Measurements from ENCODE around the gene TMPRSS6. TPM values are rescaled to one million over a fixed set of nuclear protein-coding genes. Genes with fewer than 3 reads are reported as not detected.

The TMPRSS6 gene
- total and polyA plus RNA-seq, 2 of the 13 experiments (the other 11 are each of a cell fraction or from before 2014, with no cell fraction given) = 4.2 to 4.8 TPM

DNA sequence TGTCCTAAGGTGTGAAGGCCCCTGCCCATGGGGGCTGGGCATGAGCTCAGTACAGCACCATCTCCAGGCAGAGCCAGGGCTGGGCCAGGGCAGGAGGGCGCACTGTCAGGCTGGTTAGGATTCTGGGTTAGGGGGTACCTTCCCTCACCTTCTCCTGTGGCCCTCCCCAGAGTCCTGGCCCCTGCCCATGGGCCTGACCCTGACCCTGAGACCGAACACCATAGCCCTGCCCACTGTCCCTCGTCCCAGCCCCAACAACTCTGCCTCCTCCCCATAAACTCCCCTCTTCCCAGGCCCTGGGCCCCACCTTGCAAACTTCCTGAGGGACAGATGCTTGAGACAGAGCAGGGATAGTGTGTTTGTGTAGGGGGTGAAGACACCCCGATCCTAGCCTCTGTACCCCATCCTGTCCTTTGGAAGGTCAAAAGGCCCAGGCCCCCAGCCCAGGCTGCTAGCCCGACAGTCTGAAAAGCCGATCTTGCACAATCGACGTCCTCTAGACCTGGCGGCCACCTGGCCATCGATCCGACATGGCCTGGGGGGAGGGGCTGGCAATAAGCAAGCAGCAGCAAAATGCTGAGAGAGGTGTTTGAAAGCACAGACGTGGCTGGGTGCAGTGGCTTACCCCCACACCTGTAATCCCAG, 2.7 kb upstream of the TMPRSS6 start (continued):
- TF ChIP-seq, protein P1, sequence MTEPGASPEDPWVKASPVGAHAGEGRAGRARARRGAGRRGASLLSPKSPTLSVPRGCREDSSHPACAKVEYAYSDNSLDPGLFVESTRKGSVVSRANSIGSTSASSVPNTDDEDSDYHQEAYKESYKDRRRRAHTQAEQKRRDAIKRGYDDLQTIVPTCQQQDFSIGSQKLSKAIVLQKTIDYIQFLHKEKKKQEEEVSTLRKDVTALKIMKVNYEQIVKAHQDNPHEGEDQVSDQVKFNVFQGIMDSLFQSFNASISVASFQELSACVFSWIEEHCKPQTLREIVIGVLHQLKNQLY (CRISPR knock-in tag; IDR thresholded peaks at IDR 0.05) = peak; percentile 23; the same call in 1 of the 2 replicates
- TF ChIP-seq, protein P2, sequence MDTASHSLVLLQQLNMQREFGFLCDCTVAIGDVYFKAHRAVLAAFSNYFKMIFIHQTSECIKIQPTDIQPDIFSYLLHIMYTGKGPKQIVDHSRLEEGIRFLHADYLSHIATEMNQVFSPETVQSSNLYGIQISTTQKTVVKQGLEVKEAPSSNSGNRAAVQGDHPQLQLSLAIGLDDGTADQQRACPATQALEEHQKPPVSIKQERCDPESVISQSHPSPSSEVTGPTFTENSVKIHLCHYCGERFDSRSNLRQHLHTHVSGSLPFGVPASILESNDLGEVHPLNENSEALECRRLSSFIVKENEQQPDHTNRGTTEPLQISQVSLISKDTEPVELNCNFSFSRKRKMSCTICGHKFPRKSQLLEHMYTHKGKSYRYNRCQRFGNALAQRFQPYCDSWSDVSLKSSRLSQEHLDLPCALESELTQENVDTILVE (CRISPR knock-in tag; IDR thresholded peaks at IDR 0.05) = no peak
- TF ChIP-seq SUZ12 (IDR thresholded peaks at IDR 0.05; ENCODE audit: low read depth, low read length) (no peak), JUNB (CRISPR knock-in tag; IDR thresholded peaks at IDR 0.05; ENCODE audit: borderline replicate concordance) (no peak), ZNF337 (CRISPR knock-in tag; IDR thresholded peaks at IDR 0.05; ENCODE audit: borderline replicate concordance, low read depth) (no peak), TRIM24 (CRISPR knock-in tag; IDR thresholded peaks at IDR 0.05) (no peak), MIER3 (CRISPR knock-in tag; IDR thresholded peaks at IDR 0.05; ENCODE audit: borderline replicate concordance) (no peak), PRMT3 (CRISPR knock-in tag; IDR thresholded peaks at IDR 0.05; ENCODE audit: borderline replicate concordance, low read depth) (no peak), ZMYM4 (CRISPR knock-in tag; IDR thresholded peaks at IDR 0.05) (peak; percentile 58; the same call in 1 of the 2 replicates), ZSCAN22 (CRISPR knock-in tag; IDR thresholded peaks at IDR 0.05) (no peak), XRCC5 (optimal IDR thresholded peaks at IDR 0.05; ENCODE audit: low read length) (no peak), MAZ (IDR thresholded peaks at IDR 0.05; ENCODE audit: borderline replicate concordance, low read depth, low read length) (no peak), MAZ (CRISPR knock-in tag; IDR thresholded peaks at IDR 0.05; ENCODE audit: low read depth) (0 out of 2 replicates have a peak, but pooled peaks have one; percentile 34), ZNF775 (CRISPR knock-in tag; IDR thresholded peaks at IDR 0.05; ENCODE audit: borderline replicate concordance) (no peak)
- TF ChIP-seq, protein P3, sequence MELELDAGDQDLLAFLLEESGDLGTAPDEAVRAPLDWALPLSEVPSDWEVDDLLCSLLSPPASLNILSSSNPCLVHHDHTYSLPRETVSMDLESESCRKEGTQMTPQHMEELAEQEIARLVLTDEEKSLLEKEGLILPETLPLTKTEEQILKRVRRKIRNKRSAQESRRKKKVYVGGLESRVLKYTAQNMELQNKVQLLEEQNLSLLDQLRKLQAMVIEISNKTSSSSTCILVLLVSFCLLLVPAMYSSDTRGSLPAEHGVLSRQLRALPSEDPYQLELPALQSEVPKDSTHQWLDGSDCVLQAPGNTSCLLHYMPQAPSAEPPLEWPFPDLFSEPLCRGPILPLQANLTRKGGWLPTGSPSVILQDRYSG (CRISPR knock-in tag; IDR thresholded peaks at IDR 0.05) = no peak
- TF ChIP-seq, protein P4, sequence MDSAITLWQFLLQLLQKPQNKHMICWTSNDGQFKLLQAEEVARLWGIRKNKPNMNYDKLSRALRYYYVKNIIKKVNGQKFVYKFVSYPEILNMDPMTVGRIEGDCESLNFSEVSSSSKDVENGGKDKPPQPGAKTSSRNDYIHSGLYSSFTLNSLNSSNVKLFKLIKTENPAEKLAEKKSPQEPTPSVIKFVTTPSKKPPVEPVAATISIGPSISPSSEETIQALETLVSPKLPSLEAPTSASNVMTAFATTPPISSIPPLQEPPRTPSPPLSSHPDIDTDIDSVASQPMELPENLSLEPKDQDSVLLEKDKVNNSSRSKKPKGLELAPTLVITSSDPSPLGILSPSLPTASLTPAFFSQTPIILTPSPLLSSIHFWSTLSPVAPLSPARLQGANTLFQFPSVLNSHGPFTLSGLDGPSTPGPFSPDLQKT (CRISPR knock-in tag; IDR thresholded peaks at IDR 0.05; ENCODE audit: borderline replicate concordance) = no peak
- TF ChIP-seq, protein P5, sequence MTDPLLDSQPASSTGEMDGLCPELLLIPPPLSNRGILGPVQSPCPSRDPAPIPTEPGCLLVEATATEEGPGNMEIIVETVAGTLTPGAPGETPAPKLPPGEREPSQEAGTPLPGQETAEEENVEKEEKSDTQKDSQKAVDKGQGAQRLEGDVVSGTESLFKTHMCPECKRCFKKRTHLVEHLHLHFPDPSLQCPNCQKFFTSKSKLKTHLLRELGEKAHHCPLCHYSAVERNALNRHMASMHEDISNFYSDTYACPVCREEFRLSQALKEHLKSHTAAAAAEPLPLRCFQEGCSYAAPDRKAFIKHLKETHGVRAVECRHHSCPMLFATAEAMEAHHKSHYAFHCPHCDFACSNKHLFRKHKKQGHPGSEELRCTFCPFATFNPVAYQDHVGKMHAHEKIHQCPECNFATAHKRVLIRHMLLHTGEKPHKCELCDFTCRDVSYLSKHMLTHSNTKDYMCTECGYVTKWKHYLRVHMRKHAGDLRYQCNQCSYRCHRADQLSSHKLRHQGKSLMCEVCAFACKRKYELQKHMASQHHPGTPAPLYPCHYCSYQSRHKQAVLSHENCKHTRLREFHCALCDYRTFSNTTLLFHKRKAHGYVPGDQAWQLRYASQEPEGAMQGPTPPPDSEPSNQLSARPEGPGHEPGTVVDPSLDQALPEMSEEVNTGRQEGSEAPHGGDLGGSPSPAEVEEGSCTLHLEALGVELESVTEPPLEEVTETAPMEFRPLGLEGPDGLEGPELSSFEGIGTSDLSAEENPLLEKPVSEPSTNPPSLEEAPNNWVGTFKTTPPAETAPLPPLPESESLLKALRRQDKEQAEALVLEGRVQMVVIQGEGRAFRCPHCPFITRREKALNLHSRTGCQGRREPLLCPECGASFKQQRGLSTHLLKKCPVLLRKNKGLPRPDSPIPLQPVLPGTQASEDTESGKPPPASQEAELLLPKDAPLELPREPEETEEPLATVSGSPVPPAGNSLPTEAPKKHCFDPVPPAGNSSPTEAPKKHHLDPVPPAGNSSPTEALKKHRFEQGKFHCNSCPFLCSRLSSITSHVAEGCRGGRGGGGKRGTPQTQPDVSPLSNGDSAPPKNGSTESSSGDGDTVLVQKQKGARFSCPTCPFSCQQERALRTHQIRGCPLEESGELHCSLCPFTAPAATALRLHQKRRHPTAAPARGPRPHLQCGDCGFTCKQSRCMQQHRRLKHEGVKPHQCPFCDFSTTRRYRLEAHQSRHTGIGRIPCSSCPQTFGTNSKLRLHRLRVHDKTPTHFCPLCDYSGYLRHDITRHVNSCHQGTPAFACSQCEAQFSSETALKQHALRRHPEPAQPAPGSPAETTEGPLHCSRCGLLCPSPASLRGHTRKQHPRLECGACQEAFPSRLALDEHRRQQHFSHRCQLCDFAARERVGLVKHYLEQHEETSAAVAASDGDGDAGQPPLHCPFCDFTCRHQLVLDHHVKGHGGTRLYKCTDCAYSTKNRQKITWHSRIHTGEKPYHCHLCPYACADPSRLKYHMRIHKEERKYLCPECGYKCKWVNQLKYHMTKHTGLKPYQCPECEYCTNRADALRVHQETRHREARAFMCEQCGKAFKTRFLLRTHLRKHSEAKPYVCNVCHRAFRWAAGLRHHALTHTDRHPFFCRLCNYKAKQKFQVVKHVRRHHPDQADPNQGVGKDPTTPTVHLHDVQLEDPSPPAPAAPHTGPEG (CRISPR knock-in tag; IDR thresholded peaks at IDR 0.05) = no peak
- TF ChIP-seq, protein P6, sequence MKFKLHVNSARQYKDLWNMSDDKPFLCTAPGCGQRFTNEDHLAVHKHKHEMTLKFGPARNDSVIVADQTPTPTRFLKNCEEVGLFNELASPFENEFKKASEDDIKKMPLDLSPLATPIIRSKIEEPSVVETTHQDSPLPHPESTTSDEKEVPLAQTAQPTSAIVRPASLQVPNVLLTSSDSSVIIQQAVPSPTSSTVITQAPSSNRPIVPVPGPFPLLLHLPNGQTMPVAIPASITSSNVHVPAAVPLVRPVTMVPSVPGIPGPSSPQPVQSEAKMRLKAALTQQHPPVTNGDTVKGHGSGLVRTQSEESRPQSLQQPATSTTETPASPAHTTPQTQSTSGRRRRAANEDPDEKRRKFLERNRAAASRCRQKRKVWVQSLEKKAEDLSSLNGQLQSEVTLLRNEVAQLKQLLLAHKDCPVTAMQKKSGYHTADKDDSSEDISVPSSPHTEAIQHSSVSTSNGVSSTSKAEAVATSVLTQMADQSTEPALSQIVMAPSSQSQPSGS (CRISPR knock-in tag; IDR thresholded peaks at IDR 0.05) = no peak
